Measurements from ENCODE around the gene FXYD5.

The FXYD5 gene

GRCh38 chr19:35160629-35161433, 6.3 kb downstream of the FXYD5 start:
- no peak for DNase-seq

GRCh38 chr19:35161434-35161743, 6.9 kb downstream of the FXYD5 start:
- no peak for DNase-seq

GRCh38 chr19:35162471-35163326, 8.2 kb downstream of the FXYD5 start:
- no peak for DNase-seq

GRCh38 chr19:35164418-35164817, 9.9 kb downstream of the FXYD5 start:
- no peak for DNase-seq

- DNase-seq, result no peak
These were observed 10.9 kb downstream of the FXYD5 start for GRCh38 chr19:35165200-35166058.

GRCh38 chr19:35166100-35167063, 11.8 kb downstream of the FXYD5 start:
- DNase-seq, result no peak

GRCh38 chr19:35167251-35168119, 12.9 kb downstream of the FXYD5 start:
- no peak for DNase-seq

GRCh38 chr19:35168196-35168595, 13.7 kb downstream of the FXYD5 start:
- no peak for DNase-seq

GRCh38 chr19:35169221-35169995, 14.9 kb downstream of the FXYD5 start:
- no peak for DNase-seq

GRCh38 chr19:35170359-35171061, 16.0 kb downstream of the FXYD5 start:
- no peak for DNase-seq

GRCh38 chr19:35171730-35172129, 17.2 kb downstream of the FXYD5 start:
- DNase-seq, result no peak

GRCh38 chr19:35174226-35174625, 19.7 kb downstream of the FXYD5 start:
- DNase-seq, result no peak

GRCh38 chr19:35176181-35176570, 21.6 kb downstream of the FXYD5 start:
- DNase-seq, result no peak

- peak; percentile 24 for DNase-seq
These were observed 23.1 kb downstream of the FXYD5 start for GRCh38 chr19:35177377-35178274.

- no peak for DNase-seq
These were observed 24.2 kb downstream of the FXYD5 start for GRCh38 chr19:35178701-35179100.

- no peak for DNase-seq
These were observed 25.3 kb downstream of the FXYD5 start for GRCh38 chr19:35179830-35180229.

- DNase-seq, result no peak
These were observed 26.9 kb downstream of the FXYD5 start for GRCh38 chr19:35181387-35181786.

GRCh38 chr19:35184267-35184666, 29.7 kb downstream of the FXYD5 start:
- DNase-seq, result no peak
